GM21381 (cell line): Measurements from ENCODE around the gene SCN11A.
"Not testable (repeated sequence)": the region's sequence is repeated elsewhere in the genome, so short reads cannot be mapped to it uniquely, and the experiment has no call there.

Experiments
- ATAC-seq: cut with Tn5 transposase; IDR thresholded peaks from one replicate; pipeline ENCODE4 v1.9.1; 2021; ENCODE audit warnings: mild to moderate bottlenecking, moderate library complexity; ENCODE audit not compliant: unreplicated experiment

SCN11A gene

GRCh38 chr3:39067286-39067685, 15.5 kb upstream of the SCN11A start:
- ATAC-seq: no peak

- ATAC-seq: peak; percentile 96
Measured at GRCh38 chr3:39065197-39065596, 13.5 kb upstream of the SCN11A start.

GRCh38 chr3:39064646-39065045, 12.9 kb upstream of the SCN11A start:
- ATAC-seq: no peak

- ATAC-seq: no peak
Measured at GRCh38 chr3:39063143-39063542, 11.4 kb upstream of the SCN11A start.

- ATAC-seq: no peak
Measured at GRCh38 chr3:39062180-39062579, 10.4 kb upstream of the SCN11A start.

- not testable (repeated sequence) for ATAC-seq
Measured at GRCh38 chr3:39061228-39061627, 9.5 kb upstream of the SCN11A start.

GRCh38 chr3:39056151-39056550, 4.4 kb upstream of the SCN11A start:
- no peak for ATAC-seq

GRCh38 chr3:39053696-39054095, 2.0 kb upstream of the SCN11A start:
- ATAC-seq: no peak

GRCh38 chr3:39052583-39052982, 839 bp upstream of the SCN11A start:
- ATAC-seq: no peak

- no peak for ATAC-seq
Measured at GRCh38 chr3:39050029-39050428, 1.7 kb downstream of the SCN11A start.

- no peak for ATAC-seq
Measured at GRCh38 chr3:39038165-39038564, 13.6 kb downstream of the SCN11A start.

- ATAC-seq: no peak
Measured at GRCh38 chr3:39029556-39029955, 22.2 kb downstream of the SCN11A start.

GRCh38 chr3:39028546-39028945, 23.2 kb downstream of the SCN11A start:
- no peak for ATAC-seq

- no peak for ATAC-seq
Measured at GRCh38 chr3:39025222-39025970, 26.3 kb downstream of the SCN11A start.

GRCh38 chr3:39024497-39024896, 27.2 kb downstream of the SCN11A start:
- ATAC-seq: no peak

- no peak for ATAC-seq
Measured at GRCh38 chr3:39022286-39022630, 29.5 kb downstream of the SCN11A start.

- no peak for ATAC-seq
Measured at GRCh38 chr3:39021465-39022285, 30.1 kb downstream of the SCN11A start.

GRCh38 chr3:39021029-39021428, 30.7 kb downstream of the SCN11A start:
- ATAC-seq: peak; percentile 67

- ATAC-seq: no peak
Measured at GRCh38 chr3:39019299-39019698, 32.4 kb downstream of the SCN11A start.

GRCh38 chr3:39015418-39015817, 36.3 kb downstream of the SCN11A start:
- no peak for ATAC-seq

- ATAC-seq: no peak
Measured at GRCh38 chr3:39013921-39014509, 37.7 kb downstream of the SCN11A start.

- ATAC-seq: no peak
Measured at GRCh38 chr3:39013289-39013688, 38.5 kb downstream of the SCN11A start.
